ENCODE data around the gene EPHB1.

Gene EPHB1

DNA sequence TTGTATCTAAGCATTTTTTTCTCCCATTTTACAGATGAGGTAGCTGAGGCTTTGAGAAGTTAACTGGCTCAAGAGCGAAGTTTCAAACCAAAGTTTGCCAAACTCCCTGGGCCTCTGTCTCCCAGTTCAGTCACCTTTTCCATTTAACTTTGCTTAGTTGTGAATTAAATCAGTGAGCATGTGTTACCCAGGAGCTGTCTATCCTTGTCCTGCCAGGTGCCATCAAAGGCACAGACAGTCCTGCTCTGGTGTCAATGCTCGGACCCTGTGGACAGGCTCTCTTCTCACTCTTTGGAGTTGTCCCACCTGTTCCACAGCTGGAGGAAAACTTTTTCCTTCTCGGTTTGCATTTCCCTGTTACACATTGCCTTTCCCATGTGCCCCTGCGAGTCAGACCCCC is 8.6 kb downstream of the EPHB1 start:
- peaks cover 43% of the 10 kb centered on the region for H3K4me1 Mint-ChIP-seq
- no peak overlapping the region for H3K27ac Mint-ChIP-seq
- peaks cover 42% of the 10 kb centered on the region for H3K27me3 Mint-ChIP-seq (ENCODE audit: low read depth)
- TF ChIP-seq, protein P1, sequence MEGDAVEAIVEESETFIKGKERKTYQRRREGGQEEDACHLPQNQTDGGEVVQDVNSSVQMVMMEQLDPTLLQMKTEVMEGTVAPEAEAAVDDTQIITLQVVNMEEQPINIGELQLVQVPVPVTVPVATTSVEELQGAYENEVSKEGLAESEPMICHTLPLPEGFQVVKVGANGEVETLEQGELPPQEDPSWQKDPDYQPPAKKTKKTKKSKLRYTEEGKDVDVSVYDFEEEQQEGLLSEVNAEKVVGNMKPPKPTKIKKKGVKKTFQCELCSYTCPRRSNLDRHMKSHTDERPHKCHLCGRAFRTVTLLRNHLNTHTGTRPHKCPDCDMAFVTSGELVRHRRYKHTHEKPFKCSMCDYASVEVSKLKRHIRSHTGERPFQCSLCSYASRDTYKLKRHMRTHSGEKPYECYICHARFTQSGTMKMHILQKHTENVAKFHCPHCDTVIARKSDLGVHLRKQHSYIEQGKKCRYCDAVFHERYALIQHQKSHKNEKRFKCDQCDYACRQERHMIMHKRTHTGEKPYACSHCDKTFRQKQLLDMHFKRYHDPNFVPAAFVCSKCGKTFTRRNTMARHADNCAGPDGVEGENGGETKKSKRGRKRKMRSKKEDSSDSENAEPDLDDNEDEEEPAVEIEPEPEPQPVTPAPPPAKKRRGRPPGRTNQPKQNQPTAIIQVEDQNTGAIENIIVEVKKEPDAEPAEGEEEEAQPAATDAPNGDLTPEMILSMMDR (IDR thresholded peaks at IDR 0.05; ENCODE audit: unreplicated experiment in 3 of 3) = no peak
- H3K9me3 Mint-ChIP-seq = no peaks in the 10 kb centered on the region
- H3K36me3 Mint-ChIP-seq (ENCODE audit: low read depth) = no peaks in the 10 kb centered on the region
- no peak overlapping the region for H3K4me3 Mint-ChIP-seq

DNA sequence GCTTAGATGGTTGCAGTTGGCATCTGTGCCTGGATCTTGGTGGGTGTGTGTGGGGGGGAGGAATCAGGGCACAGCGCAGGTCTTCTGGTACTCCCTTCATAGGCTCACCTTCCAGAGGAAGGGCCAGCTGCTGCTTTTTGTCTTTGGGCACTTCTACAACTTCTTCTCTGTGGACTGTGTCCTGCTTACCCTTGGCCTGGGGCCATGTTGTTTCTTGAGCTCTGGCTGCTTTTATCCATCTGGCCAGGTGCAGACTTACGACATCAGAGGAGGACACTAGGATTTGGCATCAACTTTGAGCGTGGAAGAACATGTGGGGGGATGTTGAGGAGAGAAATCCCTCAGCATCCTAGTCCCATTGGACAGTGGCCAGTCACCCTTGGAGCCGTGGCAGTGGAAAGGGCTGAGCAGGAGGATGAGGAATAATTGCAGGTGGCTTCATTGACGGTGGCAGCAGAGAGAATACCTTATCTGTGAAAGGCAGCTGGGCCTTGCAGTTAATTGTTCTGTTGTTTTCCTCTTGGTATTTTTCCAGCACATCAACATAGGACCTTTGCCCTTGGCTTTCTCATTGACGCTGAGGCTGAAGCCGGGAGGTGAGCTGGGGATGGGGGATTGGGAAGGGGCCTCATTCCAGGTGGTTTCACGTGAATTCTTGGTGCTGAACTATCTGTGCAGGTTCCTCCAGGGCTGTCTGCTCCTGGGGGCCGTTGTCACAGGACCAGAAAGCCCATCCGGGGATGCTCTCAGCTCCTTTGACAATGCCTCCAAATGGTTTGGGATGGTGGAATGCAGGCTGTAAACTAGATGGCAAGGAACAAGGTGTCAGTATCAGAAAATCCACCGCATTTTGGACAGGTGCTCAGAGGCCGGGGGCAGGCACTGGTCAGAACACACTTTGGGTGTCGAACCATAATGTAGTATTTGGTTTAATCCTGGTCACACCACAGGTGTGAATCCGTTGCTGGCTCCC is 9.7 kb downstream of the EPHB1 start:
- TF ChIP-seq, protein P1 (IDR thresholded peaks at IDR 0.05; ENCODE audit: unreplicated experiment in 3 of 3) = no peak
- peaks cover 31% of the 10 kb centered on the region for H3K27me3 Mint-ChIP-seq (ENCODE audit: low read depth)
- no peaks in the 10 kb centered on the region for H3K9me3 Mint-ChIP-seq
- no peak overlapping the region for H3K27ac Mint-ChIP-seq
- H3K4me3 Mint-ChIP-seq = no peak overlapping the region
- no peaks in the 10 kb centered on the region for H3K36me3 Mint-ChIP-seq (ENCODE audit: low read depth)
- H3K4me1 Mint-ChIP-seq = peaks cover 34% of the 10 kb centered on the region

DNA sequence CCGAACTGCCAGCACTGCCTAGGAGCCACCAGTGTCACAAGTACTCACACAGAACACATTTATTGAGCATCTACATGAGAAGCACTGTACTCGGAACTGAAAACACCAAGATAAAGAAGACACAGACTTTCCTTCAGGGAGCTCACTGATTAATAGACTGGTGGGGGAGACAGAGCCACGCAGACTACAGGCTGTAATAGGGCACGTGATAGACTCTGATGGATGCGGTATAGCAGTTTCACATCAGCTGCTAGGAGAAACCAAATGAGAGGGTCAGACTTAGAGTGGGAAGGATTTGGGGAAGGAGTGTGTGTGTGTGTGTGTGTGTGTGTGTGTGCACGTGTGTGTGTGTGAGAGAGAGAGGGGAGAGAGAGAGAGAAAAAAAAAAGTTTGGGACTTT is 12.1 kb downstream of the EPHB1 start:
- no peak overlapping the region for H3K4me3 Mint-ChIP-seq
- no peak overlapping the region for H3K27ac Mint-ChIP-seq
- H3K4me1 Mint-ChIP-seq = peaks cover 34% of the 10 kb centered on the region
- H3K36me3 Mint-ChIP-seq (ENCODE audit: low read depth) = no peaks in the 10 kb centered on the region
- H3K27me3 Mint-ChIP-seq (ENCODE audit: low read depth) = peaks cover 19% of the 10 kb centered on the region
- H3K9me3 Mint-ChIP-seq = no peaks in the 10 kb centered on the region
- TF ChIP-seq, protein P1 (IDR thresholded peaks at IDR 0.05; ENCODE audit: unreplicated experiment in 3 of 3) = no peak

DNA sequence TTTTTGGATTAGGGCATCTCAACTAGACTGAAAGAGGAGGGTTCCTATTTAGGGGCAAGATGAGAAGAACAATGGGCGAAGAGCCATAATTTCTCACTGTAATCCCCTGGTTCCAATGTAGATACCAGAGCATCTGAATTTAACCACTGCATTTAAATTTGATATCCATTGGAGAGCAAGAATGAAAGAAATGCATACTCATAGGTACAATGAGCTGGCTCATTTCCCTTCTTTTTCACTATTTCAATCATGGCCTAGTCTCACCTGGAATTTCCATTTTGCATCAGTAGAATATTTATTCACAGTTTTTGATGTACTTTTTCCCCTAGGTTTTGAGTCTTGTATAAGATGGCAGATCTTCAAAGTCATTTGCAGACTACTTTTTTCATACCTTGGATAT is 13.8 kb downstream of the EPHB1 start:
- no peaks in the 10 kb centered on the region for H3K9me3 Mint-ChIP-seq
- TF ChIP-seq, protein P1 (IDR thresholded peaks at IDR 0.05; ENCODE audit: unreplicated experiment in 3 of 3) = no peak
- H3K27me3 Mint-ChIP-seq (ENCODE audit: low read depth) = peaks cover 18% of the 10 kb centered on the region
- H3K36me3 Mint-ChIP-seq (ENCODE audit: low read depth) = no peaks in the 10 kb centered on the region
- H3K4me1 Mint-ChIP-seq = peaks cover 34% of the 10 kb centered on the region
- no peak overlapping the region for H3K27ac Mint-ChIP-seq
- H3K4me3 Mint-ChIP-seq = no peak overlapping the region

DNA sequence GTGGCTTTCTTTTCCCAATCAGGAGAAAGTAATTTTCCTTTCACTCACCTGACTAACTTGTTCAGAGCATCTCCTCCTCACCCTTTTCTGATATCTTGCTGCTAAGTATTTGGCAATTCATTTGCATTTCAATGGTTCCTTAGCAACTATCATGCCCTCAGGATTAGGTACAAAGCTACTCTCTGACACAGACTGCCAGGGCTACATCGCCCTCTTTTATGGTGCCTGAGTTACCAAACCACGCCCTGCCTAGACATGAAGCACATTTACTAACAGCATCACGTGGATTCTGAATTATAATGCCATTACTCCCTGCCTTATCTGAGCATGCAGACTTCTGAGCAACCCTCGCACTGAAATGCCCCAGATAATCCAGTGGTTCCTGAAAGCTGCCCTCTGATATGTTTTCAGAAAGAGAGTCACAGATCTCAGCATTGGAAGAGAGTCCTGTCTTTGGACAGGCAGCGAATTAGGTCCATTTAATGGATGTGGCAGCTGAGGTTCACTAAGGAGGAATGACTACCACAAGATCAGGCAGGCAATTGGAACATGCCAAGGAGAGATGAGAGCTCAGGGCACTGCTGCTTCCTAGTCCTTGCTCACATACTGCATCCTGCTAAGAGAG is 14.5 kb downstream of the EPHB1 start:
- H3K36me3 Mint-ChIP-seq (ENCODE audit: low read depth) = no peaks in the 10 kb centered on the region
- H3K27me3 Mint-ChIP-seq (ENCODE audit: low read depth) = peaks cover 16% of the 10 kb centered on the region
- no peak overlapping the region for H3K4me3 Mint-ChIP-seq
- H3K27ac Mint-ChIP-seq = no peak overlapping the region
- peaks cover 37% of the 10 kb centered on the region for H3K4me1 Mint-ChIP-seq
- TF ChIP-seq, protein P1 (IDR thresholded peaks at IDR 0.05; ENCODE audit: unreplicated experiment in 3 of 3) = no peak
- no peaks in the 10 kb centered on the region for H3K9me3 Mint-ChIP-seq
